Hepatocyte (in vitro differentiated cells): ENCODE data around the gene CSPG4.

Source experiments
- EZH2phosphoT487 ChIP-seq: fragments of 200-600 bp; sonication (generic); IDR thresholded peaks from one replicate; pipeline ENCODE4 v1.6.1; 2018; ENCODE audit warnings: antibody characterized with exemption, mild to moderate bottlenecking, low read depth, moderate library complexity; ENCODE audit not compliant: unreplicated experiment, severe bottlenecking
- TF ChIP-seq, protein P1 (sequence below): fragments of 200-600 bp; sonication (generic); IDR thresholded peaks from 2 replicates; pipeline ENCODE4 v1.5.1; 2016; ENCODE audit warnings: antibody characterized with exemption, mild to moderate bottlenecking; ENCODE audit not compliant: poor library complexity

DNA sequence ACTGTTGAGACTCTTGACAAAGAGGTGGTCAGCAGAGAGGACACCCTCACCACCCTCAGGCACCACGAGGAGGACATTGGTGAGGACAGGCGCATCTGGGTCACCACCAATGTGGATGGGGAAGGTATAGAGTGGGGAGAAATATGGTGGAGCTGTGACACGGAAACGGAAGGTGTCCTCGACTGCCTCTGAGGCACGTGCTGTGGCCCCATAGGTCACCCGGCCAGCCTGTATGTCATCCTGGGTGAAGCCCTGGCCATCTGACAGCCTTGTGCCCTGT lies 24.4 kb downstream of the CSPG4 start:
- TF ChIP-seq, protein P1, sequence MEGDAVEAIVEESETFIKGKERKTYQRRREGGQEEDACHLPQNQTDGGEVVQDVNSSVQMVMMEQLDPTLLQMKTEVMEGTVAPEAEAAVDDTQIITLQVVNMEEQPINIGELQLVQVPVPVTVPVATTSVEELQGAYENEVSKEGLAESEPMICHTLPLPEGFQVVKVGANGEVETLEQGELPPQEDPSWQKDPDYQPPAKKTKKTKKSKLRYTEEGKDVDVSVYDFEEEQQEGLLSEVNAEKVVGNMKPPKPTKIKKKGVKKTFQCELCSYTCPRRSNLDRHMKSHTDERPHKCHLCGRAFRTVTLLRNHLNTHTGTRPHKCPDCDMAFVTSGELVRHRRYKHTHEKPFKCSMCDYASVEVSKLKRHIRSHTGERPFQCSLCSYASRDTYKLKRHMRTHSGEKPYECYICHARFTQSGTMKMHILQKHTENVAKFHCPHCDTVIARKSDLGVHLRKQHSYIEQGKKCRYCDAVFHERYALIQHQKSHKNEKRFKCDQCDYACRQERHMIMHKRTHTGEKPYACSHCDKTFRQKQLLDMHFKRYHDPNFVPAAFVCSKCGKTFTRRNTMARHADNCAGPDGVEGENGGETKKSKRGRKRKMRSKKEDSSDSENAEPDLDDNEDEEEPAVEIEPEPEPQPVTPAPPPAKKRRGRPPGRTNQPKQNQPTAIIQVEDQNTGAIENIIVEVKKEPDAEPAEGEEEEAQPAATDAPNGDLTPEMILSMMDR, result no peak
- TF ChIP-seq EZH2phosphoT487, result no peak
